Mesendoderm (in vitro differentiated cells): ENCODE measurements around the gene IPPK.

Experiments used
- DNase-seq: peaks from one replicate; pipeline ENCODE4 v3.0.0; 2013
- H2AK5ac ChIP-seq: 2 replicates; pipeline ENCODE4 v1.6.1; 2013; ENCODE audit warnings: low read length, inconsistent platforms
- H2BK120ac ChIP-seq: 2 replicates; pipeline ENCODE4 v1.6.1; 2013; ENCODE audit warnings: low read depth, mild to moderate bottlenecking, low read length, moderate library complexity, mixed read lengths
- H2BK15ac ChIP-seq: replicated peaks from 2 replicates; pipeline ENCODE4 v1.6.1; 2013; ENCODE audit warnings: low read depth, mild to moderate bottlenecking, moderate library complexity
- H2BK5ac ChIP-seq: 2 replicates; pipeline ENCODE4 v1.6.1; 2013; ENCODE audit warnings: low read length, inconsistent platforms
- H3K18ac ChIP-seq: 2 replicates; pipeline ENCODE4 v1.6.1; 2013; ENCODE audit warnings: mild to moderate bottlenecking, low read length, mixed read lengths
- H3K23ac ChIP-seq: one replicate; pipeline ENCODE4 v1.6.1; 2013; ENCODE audit warnings: low read length
- H3K27ac ChIP-seq: 2 replicates; pipeline ENCODE4 v1.5.1; 2013; ENCODE audit warnings: low read depth, mild to moderate bottlenecking, inconsistent platforms, low read length, moderate library complexity
- H3K27me3 ChIP-seq: 2 replicates; pipeline ENCODE4 v1.6.1; 2013; ENCODE audit warnings: low read length, control low read depth, mild to moderate bottlenecking, inconsistent platforms; ENCODE audit not compliant: insufficient read depth, poor library complexity
- H3K36me3 ChIP-seq: 2 replicates; pipeline ENCODE4 v1.6.1; 2013; ENCODE audit warnings: low read length, inconsistent platforms; ENCODE audit not compliant: control insufficient read depth, insufficient read depth
- H3K4ac ChIP-seq: one replicate; pipeline ENCODE4 v1.6.1; 2013; ENCODE audit warnings: low read depth, mild to moderate bottlenecking, low read length, moderate library complexity
- H3K4me1 ChIP-seq: 2 replicates; pipeline ENCODE4 v1.6.1; 2013; ENCODE audit warnings: low read depth, low read length, inconsistent platforms; ENCODE audit not compliant: control insufficient read depth
- H3K4me2 ChIP-seq: 2 replicates; pipeline ENCODE4 v1.6.1; 2013; ENCODE audit warnings: low read length
- H3K4me3 ChIP-seq: 2 replicates; pipeline ENCODE4 v1.5.1; 2013; ENCODE audit warnings: mild to moderate bottlenecking, low read length
- H3K56ac ChIP-seq: one replicate; pipeline ENCODE4 v1.6.1; 2013; ENCODE audit warnings: low read length
- H3K79me1 ChIP-seq: 2 replicates; pipeline ENCODE4 v1.6.1; 2013; ENCODE audit warnings: low read length, inconsistent platforms
- H3K79me2 ChIP-seq: 2 replicates; pipeline ENCODE4 v1.6.1; 2013; ENCODE audit warnings: mild to moderate bottlenecking, low read length; ENCODE audit not compliant: control insufficient read depth, insufficient read depth
- H3K9ac ChIP-seq: 2 replicates; pipeline ENCODE4 v1.6.1; 2013; ENCODE audit warnings: low read length, inconsistent platforms
- H4K5ac ChIP-seq: one replicate; pipeline ENCODE4 v1.6.1; 2013; ENCODE audit warnings: low read length
- H4K8ac ChIP-seq: one replicate; pipeline ENCODE4 v1.6.1; 2013; ENCODE audit warnings: low read depth, mild to moderate bottlenecking, control low read depth, low read length, moderate library complexity
- WGBS: extraction: QIAGEN DNeasy Blood & Tissue Kit; methylation state at CpG from one replicate; pipeline ENCODE4 v1.1.7; 2013; ENCODE audit warnings: low lambda C conversion rate, missing lambda C conversion rate; ENCODE audit not compliant: insufficient coverage; ENCODE audit errors: extremely low coverage; 5-methylcytosine and 5-hydroxymethylcytosine counted together

Gene IPPK

DNA sequence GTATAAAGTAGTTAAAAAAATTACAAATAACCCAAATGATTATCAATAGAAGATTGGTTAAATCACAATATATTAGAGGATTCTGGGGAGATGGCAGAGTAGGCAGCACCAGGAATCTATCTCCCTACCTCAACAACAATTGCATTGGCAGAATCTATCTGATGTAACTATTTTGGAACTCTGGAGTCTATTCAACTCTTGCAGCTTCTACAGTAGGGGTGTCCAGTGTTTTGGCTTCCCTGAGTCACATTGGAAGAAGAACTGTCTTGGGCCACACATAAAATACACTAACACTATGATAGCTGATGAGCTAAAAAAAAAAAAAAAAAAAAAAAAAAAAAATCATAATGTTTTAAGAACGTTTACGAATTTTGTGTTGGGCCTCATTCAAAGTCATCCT, 104.9 kb downstream of the IPPK start:
- Histone ChIP-seq H3K18ac (no peak overlapping the region), H2BK5ac (no peak overlapping the region), H3K27ac (no peak overlapping the region), H3K27me3 (no peaks in the 10 kb centered on the region), H3K9ac (no peak overlapping the region), H3K4me1 (no peaks in the 10 kb centered on the region), H3K23ac (no peak overlapping the region), H2AK5ac (no peak overlapping the region), H4K5ac (no peak overlapping the region), H3K4me2 (no peak overlapping the region), H2BK120ac (no peak overlapping the region), H3K36me3 (no peaks in the 10 kb centered on the region), H3K56ac (no peak overlapping the region), H3K79me1 (no peaks in the 10 kb centered on the region), H3K4ac (no peak overlapping the region), H3K79me2 (no peaks in the 10 kb centered on the region), H3K4me3 (no peak overlapping the region), H4K8ac (no peak overlapping the region), H2BK15ac (no peak overlapping the region)
- no peak for DNase-seq
- WGBS, result no CpG with 5 or more reads among the region's 2 CpGs

DNA sequence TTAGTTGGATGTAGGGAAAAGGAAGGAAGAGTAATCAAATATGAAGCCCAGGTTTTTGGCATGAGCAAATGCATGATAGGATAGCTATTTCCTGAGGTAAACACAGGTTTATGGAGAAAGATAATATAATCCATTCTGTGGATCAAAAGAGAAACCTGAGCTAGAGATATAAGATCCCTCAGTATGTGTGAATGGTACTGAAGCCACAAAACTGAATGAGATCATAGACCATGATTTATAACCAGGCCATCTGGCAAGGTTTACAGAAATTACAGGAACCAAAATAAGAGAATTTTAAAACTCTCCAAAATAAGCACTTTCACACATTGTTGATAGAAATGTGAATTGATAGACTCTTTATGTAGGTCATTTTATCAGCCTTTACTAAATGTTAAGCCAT, 105.4 kb downstream of the IPPK start:
- no peak overlapping the region for H4K8ac ChIP-seq
- H4K5ac ChIP-seq, result no peak overlapping the region
- H3K23ac ChIP-seq, result no peak overlapping the region
- no peaks in the 10 kb centered on the region for H3K79me1 ChIP-seq
- H2BK5ac ChIP-seq, result no peak overlapping the region
- no peaks in the 10 kb centered on the region for H3K36me3 ChIP-seq
- H3K4me2 ChIP-seq, result no peak overlapping the region
- DNase-seq, result no peak
- H3K18ac ChIP-seq, result no peak overlapping the region
- no peak overlapping the region for H3K27ac ChIP-seq
- no peaks in the 10 kb centered on the region for H3K27me3 ChIP-seq
- H2BK15ac ChIP-seq, result no peak overlapping the region
- no peak overlapping the region for H3K4ac ChIP-seq
- no peak overlapping the region for H3K4me3 ChIP-seq
- H3K9ac ChIP-seq, result no peak overlapping the region
- H3K4me1 ChIP-seq, result no peaks in the 10 kb centered on the region
- H2BK120ac ChIP-seq, result no peak overlapping the region
- no peak overlapping the region for H3K56ac ChIP-seq
- H3K79me2 ChIP-seq, result no peaks in the 10 kb centered on the region
- H2AK5ac ChIP-seq, result no peak overlapping the region
